ENCODE data around the gene MRPS5.
"Not testable (repeated sequence)": the region's sequence is repeated elsewhere in the genome, so short reads cannot be mapped to it uniquely, and the experiment has no call there.

MRPS5 gene

DNA sequence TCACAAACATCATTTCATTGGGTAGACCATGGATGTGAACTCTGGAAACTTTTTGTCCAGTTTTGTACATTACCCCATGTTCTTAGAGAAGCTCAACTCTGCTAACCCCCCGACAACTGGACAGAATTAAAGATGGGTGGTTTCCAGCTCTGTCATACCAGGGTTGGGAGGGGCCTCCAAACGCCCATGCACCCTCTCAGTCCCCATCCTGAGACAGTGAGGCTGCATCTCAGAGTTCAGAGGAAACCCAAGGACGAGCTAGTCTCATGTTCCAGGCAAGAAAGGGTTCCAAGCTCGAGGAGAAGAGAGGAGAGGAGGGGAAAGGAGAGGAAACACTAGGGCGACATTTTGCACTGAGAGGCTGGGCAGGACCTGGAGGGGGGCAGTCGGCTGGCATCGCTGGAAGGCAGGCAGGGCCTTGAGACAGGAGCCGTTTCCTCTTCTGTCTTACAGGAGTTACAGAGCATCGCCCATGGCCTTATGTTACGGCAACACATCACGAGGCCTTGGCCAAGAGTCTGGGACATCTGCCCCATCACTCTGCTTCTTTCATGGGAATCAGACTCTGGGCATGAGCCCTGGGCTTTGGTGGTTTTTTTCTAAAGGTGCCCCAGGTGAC, 79.7 kb downstream of the MRPS5 start:
- H3K9ac ChIP-seq (ENCODE audit: insufficient read length), result no peak overlapping the region
- H3K4me3 ChIP-seq, result no peak overlapping the region
- no peak for DNase-seq (ENCODE audit: low read depth, low spot score)
- no peak for TF ChIP-seq POLR2AphosphoS5 (IDR thresholded peaks at IDR 0.05; ENCODE audit: borderline replicate concordance, low read depth, low read length)
- no peak for TF ChIP-seq EZH2 (IDR thresholded peaks at IDR 0.05)
- H3K9me3 ChIP-seq (ENCODE audit: low read depth, low read length), result no peaks in the 10 kb centered on the region
- H3K36me3 ChIP-seq (ENCODE audit: insufficient read depth, low read length), result no peaks in the 10 kb centered on the region
- no peak overlapping the region for H3K27ac ChIP-seq

DNA sequence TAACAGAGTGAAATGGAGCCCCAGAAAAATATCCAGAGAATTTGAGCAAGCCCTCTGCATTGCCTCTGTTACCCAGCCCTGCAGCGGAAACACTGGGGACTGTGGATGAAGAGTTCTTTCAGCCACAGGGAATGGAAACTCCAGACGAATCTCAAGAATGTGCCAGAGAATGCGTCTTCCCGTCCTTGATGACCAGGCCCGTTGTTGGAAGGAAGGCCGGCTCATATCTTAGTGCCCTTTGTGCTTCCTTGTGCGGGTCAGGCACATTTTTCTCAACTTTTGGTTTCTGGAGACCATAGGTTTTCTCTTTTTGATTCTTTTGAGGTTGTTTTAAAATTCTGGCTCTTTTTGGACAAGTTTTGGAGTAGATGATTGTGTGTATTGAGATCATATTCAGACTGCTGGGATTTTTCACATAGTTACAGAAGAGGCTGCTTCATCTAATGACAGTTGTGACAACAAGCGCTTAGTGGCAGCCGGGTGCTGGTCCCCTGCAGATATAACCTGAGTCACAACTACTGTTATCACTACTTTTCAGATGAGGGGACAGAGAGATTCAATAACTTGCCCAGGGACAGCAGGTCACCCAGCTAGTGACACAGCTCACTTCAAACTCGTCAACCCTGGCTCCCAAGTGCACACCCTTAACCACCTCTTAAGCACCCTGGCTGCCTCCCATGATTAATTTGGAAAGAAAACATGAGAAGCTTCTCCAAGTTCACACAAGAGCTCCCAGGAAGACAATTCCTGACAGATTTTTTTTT, 80.4 kb downstream of the MRPS5 start:
- no peaks in the 10 kb centered on the region for H3K9me3 ChIP-seq (ENCODE audit: low read depth, low read length)
- H3K36me3 ChIP-seq (ENCODE audit: insufficient read depth, low read length), result no peaks in the 10 kb centered on the region
- TF ChIP-seq EZH2 (IDR thresholded peaks at IDR 0.05) (no peak), FOXP2 (optimal IDR thresholded peaks at IDR 0.05; ENCODE audit: control extremely low read depth, extremely low read length, insufficient read depth) (no peak), POLR2AphosphoS5 (IDR thresholded peaks at IDR 0.05; ENCODE audit: borderline replicate concordance, low read depth, low read length) (no peak)
- H3K9ac ChIP-seq (ENCODE audit: insufficient read length), result no peak overlapping the region
- no peak overlapping the region for H3K4me3 ChIP-seq
- no peak for DNase-seq (ENCODE audit: low read depth, low spot score)
- no peak overlapping the region for H3K27ac ChIP-seq

DNA sequence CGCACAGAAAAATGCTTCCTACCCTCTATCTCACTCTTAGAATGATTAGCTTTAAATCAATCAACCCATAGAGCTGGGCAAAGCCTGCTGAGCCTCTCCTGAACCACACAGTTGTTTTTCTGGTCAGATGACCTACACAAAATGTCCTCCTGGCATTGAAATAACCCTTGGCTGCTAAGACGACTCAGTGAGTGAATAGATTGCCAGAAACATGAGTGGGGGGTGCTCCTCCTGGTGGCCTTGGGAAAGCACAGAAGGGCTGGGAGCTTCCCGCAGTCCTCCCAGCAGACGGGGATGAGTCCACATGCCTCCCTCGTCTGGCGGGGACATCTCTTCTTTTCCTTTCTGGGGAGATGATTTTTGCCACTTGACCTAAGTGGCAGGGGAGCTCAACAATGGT, 81.2 kb downstream of the MRPS5 start:
- no peak for DNase-seq (ENCODE audit: low read depth, low spot score)
- Histone ChIP-seq H3K9ac (ENCODE audit: insufficient read length) (no peak overlapping the region), H3K36me3 (ENCODE audit: insufficient read depth, low read length) (no peaks in the 10 kb centered on the region), H3K9me3 (ENCODE audit: low read depth, low read length) (no peaks in the 10 kb centered on the region), H3K27ac (no peak overlapping the region), H3K4me3 (no peak overlapping the region)
- TF ChIP-seq POLR2AphosphoS5 (IDR thresholded peaks at IDR 0.05; ENCODE audit: borderline replicate concordance, low read depth, low read length) (no peak), FOXP2 (optimal IDR thresholded peaks at IDR 0.05; ENCODE audit: control extremely low read depth, extremely low read length, insufficient read depth) (no peak), EZH2 (IDR thresholded peaks at IDR 0.05) (no peak)

DNA sequence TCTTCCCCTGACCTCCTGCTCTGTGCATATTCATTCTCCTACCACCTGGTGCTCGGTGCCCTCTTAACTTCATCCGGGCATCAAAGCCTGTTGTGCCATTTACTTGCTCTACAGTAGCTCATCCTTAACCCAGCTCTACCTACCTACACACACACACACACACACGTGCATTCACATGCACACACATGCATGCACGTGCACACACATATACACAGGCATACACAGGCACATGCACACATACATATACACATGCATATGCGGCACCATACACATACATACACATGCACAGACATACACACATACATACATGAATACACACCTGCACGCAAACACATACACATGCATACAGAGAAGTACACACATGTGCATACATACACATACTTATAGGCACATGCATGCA, 81.6 kb downstream of the MRPS5 start:
- Histone ChIP-seq H3K9me3 (ENCODE audit: low read depth, low read length) (no peaks in the 10 kb centered on the region), H3K27ac (no peak overlapping the region), H3K36me3 (ENCODE audit: insufficient read depth, low read length) (no peaks in the 10 kb centered on the region), H3K4me3 (no peak overlapping the region), H3K9ac (ENCODE audit: insufficient read length) (no peak overlapping the region)
- no peak for DNase-seq (ENCODE audit: low read depth, low spot score)
- TF ChIP-seq POLR2AphosphoS5 (IDR thresholded peaks at IDR 0.05; ENCODE audit: borderline replicate concordance, low read depth, low read length), result no peak
- TF ChIP-seq FOXP2 (optimal IDR thresholded peaks at IDR 0.05; ENCODE audit: control extremely low read depth, extremely low read length, insufficient read depth), result no peak
- no peak for TF ChIP-seq EZH2 (IDR thresholded peaks at IDR 0.05)

DNA sequence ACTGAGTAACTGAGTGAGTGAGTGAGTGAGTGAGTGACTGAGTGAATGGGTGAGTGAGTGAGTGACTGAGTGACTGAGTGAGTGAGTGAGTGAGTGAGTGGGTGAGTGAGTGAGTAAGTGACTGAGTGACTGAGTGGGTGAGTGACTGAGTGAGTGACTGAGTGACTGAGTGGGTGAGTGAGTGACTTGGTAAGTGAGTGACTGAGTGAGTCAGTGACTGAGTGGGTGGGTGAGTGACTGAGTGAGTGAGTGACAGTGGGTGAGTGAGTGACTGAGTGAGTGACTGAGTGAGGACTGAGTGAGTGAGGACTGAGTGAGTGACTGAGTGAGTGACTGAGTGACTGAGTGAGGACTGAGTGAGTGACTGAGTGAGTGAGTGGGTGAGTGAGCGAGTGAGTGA, 82.2 kb downstream of the MRPS5 start:
- no peak overlapping the region for H3K9ac ChIP-seq (ENCODE audit: insufficient read length)
- no peaks in the 10 kb centered on the region for H3K9me3 ChIP-seq (ENCODE audit: low read depth, low read length)
- no peak for TF ChIP-seq FOXP2 (optimal IDR thresholded peaks at IDR 0.05; ENCODE audit: control extremely low read depth, extremely low read length, insufficient read depth)
- TF ChIP-seq EZH2 (IDR thresholded peaks at IDR 0.05), result no peak
- no peak for TF ChIP-seq POLR2AphosphoS5 (IDR thresholded peaks at IDR 0.05; ENCODE audit: borderline replicate concordance, low read depth, low read length)
- H3K27ac ChIP-seq, result no peak overlapping the region
- H3K4me3 ChIP-seq, result no peak overlapping the region
- no peaks in the 10 kb centered on the region for H3K36me3 ChIP-seq (ENCODE audit: insufficient read depth, low read length)
- no peak for DNase-seq (ENCODE audit: low read depth, low spot score)

DNA sequence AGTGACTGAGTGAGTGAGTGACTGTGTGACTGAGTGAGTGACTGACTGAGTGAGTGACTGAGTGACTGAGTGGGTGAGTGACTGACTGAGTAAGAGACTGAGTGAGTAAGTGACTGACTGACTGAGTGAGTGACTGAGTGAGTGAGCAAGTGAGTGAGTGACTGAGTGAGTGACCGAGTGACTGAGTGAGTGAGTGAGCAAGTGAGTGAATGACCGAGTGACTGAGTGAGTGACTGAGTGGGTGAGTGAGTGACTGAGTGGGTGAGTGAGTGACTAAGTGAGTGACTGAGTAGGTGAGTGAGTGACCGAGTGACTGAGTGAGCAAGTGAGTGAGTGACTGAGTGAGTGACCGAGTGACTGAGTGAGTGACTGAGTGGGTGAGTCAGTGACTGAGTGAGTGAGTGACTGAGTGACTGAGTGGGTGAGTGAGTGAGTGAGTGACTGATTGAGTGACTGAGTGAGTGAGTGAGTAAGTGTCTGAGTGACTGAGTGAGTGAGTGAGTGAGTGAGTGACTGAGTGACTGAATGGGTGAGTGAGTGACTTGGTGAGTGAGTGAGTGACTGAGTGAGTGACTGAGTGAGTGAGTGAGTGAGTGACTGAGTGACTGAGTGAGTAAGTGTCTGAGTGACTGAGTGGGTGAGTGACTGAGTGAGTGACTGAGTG, 82.8 kb downstream of the MRPS5 start:
- Histone ChIP-seq H3K4me3 (no peak overlapping the region), H3K27ac (no peak overlapping the region), H3K36me3 (ENCODE audit: insufficient read depth, low read length) (no peaks in the 10 kb centered on the region), H3K9me3 (ENCODE audit: low read depth, low read length) (no peaks in the 10 kb centered on the region), H3K9ac (ENCODE audit: insufficient read length) (no peak overlapping the region)
- no peak for TF ChIP-seq FOXP2 (optimal IDR thresholded peaks at IDR 0.05; ENCODE audit: control extremely low read depth, extremely low read length, insufficient read depth)
- no peak for DNase-seq (ENCODE audit: low read depth, low spot score)

DNA sequence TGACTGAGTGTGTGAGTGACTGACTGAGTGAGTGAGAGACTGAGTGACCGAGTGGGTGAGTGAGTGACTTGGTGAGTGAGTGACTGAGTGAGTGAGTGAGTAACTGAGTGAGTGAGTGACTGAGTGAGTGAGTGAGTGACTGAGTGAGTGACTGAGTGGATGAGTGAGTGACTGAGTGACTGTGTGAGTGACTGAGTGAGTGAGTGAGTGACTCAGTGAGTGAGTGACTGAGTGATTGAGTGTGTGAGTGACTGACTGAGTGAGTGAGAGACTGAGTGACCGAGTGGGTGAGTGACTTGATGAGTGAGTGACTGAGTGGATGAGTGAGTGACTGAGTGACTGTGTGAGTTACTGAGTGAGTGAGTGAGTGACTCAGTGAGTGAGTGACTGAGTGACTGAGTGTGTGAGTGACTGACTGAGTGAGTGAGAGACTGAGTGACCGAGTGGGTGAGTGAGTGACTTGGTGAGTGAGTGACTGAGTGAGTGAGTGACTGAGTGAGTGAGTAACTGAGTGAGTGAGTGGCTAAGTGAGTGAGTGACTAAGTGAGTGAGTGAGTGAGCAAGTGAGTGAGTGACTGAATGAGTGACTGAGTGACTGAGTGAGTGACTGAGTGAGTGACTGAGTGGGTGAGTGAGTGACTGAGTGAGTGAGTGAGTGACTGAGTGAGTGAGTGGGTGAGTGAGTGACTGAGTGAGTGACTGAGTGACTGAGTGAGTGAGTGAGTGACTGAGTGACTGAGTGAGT, 83.6 kb downstream of the MRPS5 start:
- not testable (repeated sequence) for H3K27ac ChIP-seq; H3K4me3 ChIP-seq; H3K9me3 ChIP-seq (ENCODE audit: low read depth, low read length); DNase-seq (ENCODE audit: low read depth, low spot score); H3K36me3 ChIP-seq (ENCODE audit: insufficient read depth, low read length); H3K9ac ChIP-seq (ENCODE audit: insufficient read length)

DNA sequence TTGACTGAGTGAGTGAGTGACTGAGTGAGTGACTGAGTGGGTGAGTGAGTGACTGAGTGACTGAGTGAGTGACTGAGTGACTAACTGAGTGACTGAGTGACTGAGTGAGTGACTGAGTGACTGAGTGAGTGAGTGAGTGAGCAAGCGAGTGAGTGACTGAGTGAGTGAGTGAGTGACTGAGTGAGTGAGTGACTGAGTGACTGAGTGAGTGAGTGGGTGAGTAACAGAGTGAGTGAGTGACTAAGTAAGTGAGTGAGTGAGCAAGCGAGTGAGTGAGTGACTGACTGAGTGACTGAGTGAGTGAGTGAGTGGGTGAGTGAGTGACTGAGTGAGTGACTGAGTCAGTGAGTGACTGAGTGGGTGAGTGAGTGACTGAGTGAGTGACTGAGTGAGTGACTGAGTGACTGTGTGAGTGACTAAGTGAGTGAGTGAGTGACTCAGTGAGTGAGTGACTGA, 84.2 kb downstream of the MRPS5 start:
- no peak overlapping the region for H3K9ac ChIP-seq (ENCODE audit: insufficient read length)
- no peak overlapping the region for H3K4me3 ChIP-seq
- no peaks in the 10 kb centered on the region for H3K36me3 ChIP-seq (ENCODE audit: insufficient read depth, low read length)
- H3K9me3 ChIP-seq (ENCODE audit: low read depth, low read length), result no peaks in the 10 kb centered on the region
- DNase-seq (ENCODE audit: low read depth, low spot score), result no peak
- H3K27ac ChIP-seq, result no peak overlapping the region
- no peak for TF ChIP-seq FOXP2 (optimal IDR thresholded peaks at IDR 0.05; ENCODE audit: control extremely low read depth, extremely low read length, insufficient read depth)
- TF ChIP-seq POLR2AphosphoS5 (IDR thresholded peaks at IDR 0.05; ENCODE audit: borderline replicate concordance, low read depth, low read length), result no peak
- no peak for TF ChIP-seq EZH2 (IDR thresholded peaks at IDR 0.05)
